NK-92 (cell line): ENCODE results near the gene NHLRC1.

Experiments used
- DNase-seq: peaks from one replicate; lab custom pipeline; 2025; ENCODE audit not compliant: unreplicated experiment; lab: John Stamatoyannopoulos, UW

The NHLRC1 gene

DNA sequence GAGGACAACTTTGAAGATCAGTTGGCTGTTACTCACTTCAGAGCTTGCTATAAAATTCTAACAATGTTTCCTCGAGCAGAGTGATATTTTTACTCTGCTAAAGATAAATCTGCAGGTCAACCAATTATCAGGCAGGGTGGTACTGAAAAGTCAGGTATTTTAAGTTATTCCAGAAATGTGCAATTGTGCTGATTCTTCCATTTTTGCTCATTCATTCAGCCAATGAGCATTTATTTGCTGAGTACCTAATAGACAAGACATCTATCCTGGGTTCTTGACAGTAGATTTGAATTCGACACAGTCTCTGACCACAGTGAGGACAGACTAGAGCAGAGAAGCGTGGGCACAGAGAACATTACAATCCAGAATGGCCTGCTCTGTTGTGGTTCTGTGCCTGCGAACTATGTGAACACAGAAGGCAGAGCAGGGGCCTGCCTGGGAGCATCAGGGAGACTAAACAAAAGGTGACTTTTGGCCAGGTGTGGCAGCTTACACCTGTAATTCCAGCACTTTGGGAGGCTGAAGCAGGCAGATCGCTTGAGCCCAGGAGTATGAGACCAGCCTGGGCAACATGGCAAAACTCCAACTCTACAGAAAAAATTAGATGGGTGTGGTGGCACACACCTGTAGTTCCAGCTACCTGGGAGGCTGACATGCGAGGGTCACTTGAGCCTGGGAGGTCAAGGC, 17.6 kb upstream of the NHLRC1 start:
- no peak for DNase-seq

DNA sequence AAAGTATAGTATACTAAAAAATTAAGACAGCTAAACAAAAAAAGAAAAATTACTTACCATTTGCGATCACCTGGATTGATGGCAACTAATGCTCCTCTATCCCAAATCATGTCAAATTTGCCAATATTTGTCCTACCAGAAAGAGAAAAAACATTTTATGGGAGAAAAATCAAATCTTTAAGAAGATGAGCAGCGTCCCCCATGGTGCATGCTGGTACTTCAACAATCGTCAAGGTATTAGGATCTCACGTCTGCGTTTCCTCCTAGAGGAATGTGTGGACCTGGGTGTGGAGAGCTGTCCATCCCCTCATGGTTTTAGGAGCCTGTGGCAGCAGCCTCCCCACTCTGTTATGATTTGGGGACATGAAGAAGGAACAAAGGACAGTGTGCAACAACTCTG, 16.4 kb upstream of the NHLRC1 start:
- DNase-seq: no peak

GRCh38 chr6:18136260-18136659, 13.8 kb upstream of the NHLRC1 start:
- no peak for DNase-seq

DNA sequence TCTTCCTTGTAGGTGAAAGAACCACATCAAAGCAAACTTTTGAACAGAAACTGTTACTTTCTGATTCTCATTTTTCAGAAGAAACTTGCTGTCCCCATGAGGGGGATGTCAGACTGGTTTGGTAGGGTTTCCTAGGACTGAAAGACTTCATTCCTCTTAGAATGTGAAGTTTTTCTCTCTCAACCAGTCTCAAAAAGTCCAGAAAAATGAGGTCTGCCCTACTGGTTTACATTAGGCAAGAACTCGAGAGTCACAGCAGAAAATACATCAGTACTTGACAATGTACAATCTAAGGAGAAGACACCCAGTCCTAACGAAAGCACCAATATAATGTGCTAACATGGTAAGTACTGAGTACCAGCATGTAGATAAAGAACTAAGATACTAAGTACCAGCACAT, 12.7 kb upstream of the NHLRC1 start:
- no peak for DNase-seq

GRCh38 chr6:18132346-18132745, 9.9 kb upstream of the NHLRC1 start:
- DNase-seq: no peak

- DNase-seq: no peak
These were observed 3.6 kb upstream of the NHLRC1 start for GRCh38 chr6:18126121-18126520.

DNA sequence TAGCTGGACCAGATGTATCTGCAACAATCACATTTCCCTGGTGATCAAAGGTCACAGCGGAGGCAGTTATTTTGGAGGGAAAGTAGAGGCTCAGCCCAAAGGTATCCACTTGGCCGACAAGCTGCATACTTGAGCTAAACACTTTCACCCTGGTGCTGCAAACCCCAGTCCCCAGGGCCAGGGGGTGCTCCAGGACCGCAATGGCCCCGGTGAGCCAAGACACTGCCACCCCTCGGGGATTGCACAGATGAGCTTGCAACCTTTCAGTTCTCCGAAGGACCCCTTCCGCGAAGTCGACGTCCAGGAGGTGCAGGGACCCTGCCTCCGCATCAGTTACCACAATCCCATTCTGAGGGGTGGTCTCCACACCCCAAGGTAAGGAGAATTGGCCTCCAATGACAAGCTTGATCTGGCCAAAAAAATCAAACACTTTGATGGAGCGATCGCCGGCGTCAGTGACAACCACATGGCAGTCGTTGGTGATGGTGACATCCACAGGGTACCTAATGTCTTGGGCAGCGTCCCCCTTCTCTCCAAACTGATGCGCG, 823 bp downstream of the NHLRC1 start:
- no peak for DNase-seq

DNA sequence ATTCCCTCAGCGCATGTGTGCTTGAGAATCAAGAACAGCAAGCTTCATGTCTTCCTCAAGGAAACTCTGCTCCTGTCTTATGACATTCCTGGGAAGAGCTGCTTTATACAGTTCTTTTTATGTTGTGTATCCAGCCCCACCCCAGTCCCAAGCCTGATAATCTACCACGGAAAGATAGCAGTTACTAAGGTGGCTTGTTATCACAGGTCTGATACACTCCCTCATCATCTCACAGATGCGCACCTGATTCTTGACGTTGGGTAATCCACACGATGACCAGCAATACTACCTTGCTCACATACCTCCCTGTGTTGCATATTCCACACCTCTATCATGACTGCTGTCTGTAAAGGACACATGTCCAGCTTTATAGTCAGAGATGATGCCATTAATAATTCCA, 3.2 kb downstream of the NHLRC1 start:
- no peak for DNase-seq

DNA sequence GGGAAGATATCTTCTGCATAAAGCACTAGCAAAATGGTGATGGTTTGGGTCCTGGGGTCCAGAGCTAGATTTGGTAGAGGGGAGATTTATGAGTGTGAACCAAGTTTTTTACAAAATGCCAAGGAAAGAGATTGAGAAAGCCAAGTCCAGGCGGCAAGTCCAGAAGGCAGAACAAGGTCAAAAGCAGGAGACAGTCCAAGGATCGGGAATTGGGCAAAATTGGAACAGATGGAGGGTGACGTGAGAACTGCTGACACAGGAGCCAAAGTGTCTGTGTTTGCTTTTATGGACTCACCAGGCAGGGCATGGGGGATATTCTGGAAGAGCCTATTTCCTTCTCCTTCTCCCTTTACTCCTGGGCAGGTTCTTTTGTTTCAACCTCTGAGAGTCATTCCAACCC, 4.1 kb downstream of the NHLRC1 start:
- no peak for DNase-seq

- no peak for DNase-seq
These were observed 5.3 kb downstream of the NHLRC1 start for GRCh38 chr6:18117136-18117535.

DNA sequence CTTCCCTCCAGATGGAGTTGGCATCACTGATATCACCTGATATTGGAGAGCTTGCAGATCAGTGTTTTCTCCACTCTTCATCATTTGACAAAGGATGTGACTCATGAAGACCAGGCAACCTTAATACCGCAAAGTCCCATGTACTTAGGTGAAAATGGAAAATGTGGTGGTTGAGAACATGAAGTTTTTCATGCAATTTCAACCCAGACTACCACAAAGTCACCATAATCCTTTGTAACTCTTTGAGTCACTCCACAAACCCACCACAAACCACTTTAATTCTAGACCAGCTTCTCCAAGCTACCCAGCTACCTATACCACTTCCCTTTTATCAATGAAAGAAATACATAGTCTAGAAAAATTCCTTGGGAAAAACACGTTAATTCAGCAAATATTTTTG, 7.1 kb downstream of the NHLRC1 start:
- no peak for DNase-seq

DNA sequence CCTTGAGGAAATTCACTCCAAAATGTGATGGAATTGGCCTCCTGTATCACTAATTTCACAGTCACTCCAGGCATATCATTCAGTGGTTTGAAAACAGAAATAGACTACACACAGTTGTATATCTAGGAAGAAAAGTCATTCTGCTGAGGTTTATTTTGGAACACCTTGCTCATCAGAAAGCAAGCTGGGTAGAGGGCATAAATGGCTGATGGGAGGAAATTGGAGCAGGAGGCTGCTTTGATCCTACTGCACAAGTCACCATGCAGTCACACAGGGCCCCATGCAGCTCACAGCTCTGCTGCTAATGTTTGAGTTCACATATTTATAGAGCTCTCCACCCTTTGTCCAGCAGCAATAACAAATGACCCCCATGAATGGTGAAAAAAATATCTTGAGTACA, 12.3 kb downstream of the NHLRC1 start:
- no peak for DNase-seq

- DNase-seq: no peak
These were observed 15.4 kb downstream of the NHLRC1 start for GRCh38 chr6:18107061-18107460.

DNA sequence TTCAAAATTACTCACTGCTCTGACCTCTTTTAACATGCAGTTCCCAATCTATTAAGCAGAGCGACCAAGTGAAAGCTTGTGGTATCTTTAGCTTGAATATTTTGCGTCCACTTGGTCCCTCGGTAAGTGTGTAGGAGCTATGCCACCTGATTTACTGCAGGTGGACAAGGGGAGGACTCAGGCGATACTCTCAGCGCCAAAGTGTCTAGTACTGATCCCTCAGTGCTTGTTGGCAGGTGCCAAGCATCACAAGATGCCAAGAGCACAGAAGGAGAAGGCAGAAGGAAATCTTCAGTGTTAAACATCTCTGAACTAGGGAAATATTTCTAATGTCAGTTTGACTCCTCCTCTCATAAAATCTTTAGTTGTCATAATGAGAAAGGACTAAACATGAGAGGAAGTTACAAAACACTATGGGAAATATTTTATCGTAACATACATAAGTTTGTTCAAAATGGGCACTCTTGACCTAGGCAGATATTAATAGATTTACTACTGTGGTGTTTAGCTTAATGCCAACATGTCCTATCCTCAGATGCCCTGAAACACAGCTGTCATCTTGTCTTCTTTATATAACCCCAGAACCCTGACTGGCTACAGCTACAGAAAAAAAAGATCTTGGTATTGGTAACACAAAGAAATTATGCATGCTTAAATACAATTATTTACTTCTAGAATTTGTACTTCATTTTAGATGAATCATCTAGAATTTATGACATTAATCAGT, 19.5 kb downstream of the NHLRC1 start:
- no peak for DNase-seq

DNA sequence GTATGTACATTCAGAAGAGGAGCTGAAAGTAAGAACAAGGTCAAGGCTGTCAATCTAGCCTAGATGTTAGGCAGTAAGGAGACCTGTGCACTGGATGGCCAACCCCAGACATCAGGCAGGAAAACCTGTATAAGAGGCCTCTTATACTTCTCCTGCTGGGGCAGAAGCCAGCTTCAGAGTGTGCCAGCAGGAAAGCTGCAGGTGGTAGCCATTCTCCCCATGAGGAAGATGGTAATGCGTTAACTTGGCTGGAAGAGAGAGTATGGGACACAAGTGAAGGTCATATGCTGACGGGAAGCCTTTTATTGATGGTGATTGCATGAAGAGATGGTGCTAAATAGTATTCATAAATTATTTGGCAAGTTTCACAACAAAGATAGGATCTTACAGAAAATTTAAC, 20.6 kb downstream of the NHLRC1 start:
- DNase-seq: no peak

- no peak for DNase-seq
These were observed 21.2 kb downstream of the NHLRC1 start for GRCh38 chr6:18101271-18101670.

GRCh38 chr6:18100296-18100695, 22.2 kb downstream of the NHLRC1 start:
- DNase-seq: no peak

DNA sequence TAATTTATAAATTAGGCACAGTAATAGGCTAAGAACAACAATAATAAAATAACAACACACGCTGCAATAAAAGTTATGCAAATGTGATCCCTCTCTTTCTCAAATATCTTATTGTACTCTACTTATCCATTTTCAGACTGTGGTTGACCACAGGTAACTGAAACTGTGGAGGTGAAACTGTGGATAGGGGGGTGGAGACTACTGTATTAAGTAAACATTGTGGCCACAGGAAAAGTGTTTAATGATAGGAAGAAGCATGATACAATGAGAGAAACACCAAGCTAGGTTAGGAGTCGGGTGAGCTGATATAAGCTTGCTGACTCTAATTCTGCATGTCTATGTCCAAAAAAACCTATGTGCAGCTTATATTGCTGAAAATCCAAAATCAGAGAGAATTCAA, 23.0 kb downstream of the NHLRC1 start:
- no peak for DNase-seq

DNA sequence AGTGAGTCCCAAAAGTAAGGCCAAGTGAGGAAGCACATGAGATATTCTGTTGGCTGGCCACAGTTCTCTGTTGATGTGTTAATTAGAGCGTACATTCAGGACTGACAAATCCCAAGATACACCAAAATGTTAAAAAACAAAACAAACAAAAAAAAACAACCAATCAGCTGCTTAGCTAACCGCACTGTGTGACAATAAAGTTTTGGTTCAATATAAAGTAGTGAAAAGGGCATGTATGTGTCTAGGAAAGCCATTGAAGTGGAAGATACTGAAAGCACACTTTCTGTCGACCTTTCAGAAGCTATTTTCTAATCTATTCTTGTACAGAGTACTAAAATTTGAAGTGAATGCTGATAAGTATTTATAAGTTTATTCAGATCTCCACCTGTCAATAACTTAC, 26.1 kb downstream of the NHLRC1 start:
- no peak for DNase-seq

GRCh38 chr6:18091382-18091781, 31.1 kb downstream of the NHLRC1 start:
- DNase-seq: no peak

GRCh38 chr6:18090349-18090786, 32.1 kb downstream of the NHLRC1 start:
- DNase-seq: no peak
